Omental fat pad (tissue), 4 donors: ENCODE data around the gene KCTD1. TPM values are rescaled to one million over a fixed set of nuclear protein-coding genes. Genes with fewer than 3 reads are reported as not detected.

Experiments used
- ATAC-seq: fragments of 150-250 bp; one replicate; pipeline ENCODE4 v1.9.1; 2016; ENCODE audit warnings: mild to moderate bottlenecking, moderate library complexity; ENCODE audit not compliant: low FRiP score
- DNase-seq: peaks from one replicate; pipeline ENCODE4 v3.0.0-alpha.2; 2019; ENCODE audit warnings: low spot score
- total RNA-seq, 4 donors: library from RNA; depleted of rRNA; stranded (reverse); fragments of >200 nt; gene quantifications; one replicate each; pipeline ENCODE4 v1.1.0, GENCODE V29; 2016
- TF ChIP-seq, protein P1 (sequence below), 3 donors: fragments of 450-650 bp; IDR thresholded peaks; one replicate each; pipeline ENCODE4 v1.5.1; 2016 to 2017; ENCODE audit warnings: antibody characterized with exemption in 3 of 3, mild to moderate bottlenecking in 3 of 3, moderate library complexity in 2 of 3

KCTD1 gene
- total RNA-seq, 4 donors from 2014 or later: 3.4 to 9.5 (median 8.5) TPM

DNA sequence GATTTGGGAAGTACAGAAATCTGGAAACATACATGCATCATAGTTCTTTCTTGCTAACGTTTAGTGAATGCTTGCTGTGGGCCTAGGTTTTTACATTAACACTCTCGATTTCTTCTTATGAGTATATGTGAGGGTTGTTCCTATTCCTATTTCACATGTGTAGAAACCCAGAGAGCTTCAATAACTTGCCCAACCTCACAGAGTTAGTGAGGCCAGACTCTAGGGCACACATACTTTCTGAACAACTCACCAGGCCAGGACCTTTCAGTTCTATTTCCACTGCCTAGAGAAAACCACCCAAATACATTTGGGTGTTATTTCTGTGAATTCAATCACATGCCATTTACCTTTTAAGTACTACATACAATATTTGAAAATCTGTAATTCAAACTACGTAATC is 8.2 kb upstream of the KCTD1 start:
- no peak for DNase-seq
- TF ChIP-seq, protein P1, sequence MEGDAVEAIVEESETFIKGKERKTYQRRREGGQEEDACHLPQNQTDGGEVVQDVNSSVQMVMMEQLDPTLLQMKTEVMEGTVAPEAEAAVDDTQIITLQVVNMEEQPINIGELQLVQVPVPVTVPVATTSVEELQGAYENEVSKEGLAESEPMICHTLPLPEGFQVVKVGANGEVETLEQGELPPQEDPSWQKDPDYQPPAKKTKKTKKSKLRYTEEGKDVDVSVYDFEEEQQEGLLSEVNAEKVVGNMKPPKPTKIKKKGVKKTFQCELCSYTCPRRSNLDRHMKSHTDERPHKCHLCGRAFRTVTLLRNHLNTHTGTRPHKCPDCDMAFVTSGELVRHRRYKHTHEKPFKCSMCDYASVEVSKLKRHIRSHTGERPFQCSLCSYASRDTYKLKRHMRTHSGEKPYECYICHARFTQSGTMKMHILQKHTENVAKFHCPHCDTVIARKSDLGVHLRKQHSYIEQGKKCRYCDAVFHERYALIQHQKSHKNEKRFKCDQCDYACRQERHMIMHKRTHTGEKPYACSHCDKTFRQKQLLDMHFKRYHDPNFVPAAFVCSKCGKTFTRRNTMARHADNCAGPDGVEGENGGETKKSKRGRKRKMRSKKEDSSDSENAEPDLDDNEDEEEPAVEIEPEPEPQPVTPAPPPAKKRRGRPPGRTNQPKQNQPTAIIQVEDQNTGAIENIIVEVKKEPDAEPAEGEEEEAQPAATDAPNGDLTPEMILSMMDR (IDR thresholded peaks at IDR 0.05): no peak
- ATAC-seq: peak; percentile 41

DNA sequence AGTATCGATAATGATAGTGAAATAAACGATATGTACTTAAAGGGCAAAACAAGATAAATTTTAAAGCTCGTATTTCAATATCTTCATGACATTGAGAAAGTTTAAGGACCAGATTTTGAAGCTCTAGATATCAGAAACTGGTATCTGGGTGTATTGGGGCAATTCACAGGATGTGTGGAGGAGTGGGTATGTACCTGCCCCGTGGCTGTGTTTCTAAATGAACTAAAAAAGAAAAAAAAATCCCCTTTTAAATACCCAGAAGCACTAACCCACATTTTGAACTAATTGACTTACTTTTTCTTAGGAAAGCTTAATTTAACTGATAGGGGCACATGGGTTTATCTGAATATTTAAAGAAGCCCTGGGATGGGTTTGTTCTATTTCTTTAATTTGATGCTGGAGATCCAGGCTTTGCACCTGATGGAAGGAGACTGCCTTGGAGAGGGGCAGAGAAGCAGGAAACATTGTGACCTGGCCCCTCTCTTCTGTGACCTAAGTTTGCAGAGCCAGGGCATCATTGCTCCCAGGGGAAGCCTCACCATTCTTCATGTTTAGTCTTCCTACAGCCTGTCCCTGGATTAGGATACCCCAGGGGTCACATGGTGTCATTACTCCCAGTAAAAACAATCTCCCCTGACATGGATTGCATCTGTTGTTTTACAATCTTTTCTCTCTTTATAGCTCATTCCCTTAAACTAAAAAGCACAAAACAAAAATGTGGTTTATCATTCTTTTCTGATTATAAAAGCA is 7.6 kb upstream of the KCTD1 start:
- DNase-seq (no peak), ATAC-seq (no peak)
- TF ChIP-seq, protein P1 (IDR thresholded peaks at IDR 0.05): no peak

DNA sequence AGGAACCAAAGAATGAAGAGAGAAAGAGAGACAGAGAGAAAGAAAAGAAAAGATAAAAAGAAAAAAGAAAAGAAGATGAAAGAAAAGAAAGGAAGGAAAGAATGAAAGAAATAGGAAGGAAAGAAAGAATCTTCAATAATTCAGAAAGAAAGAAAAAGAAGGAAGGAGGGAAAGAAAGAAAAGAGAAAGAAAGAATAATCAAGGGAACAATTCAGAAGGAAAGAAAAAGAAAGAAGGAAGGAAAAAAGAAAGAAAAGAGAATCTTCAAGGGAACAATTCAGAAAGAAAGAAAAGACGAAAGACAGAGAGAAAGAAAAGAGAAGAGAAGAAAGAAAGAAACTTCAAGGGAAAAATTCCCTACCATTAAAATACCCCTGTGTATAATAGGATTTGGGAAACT is 5.6 kb upstream of the KCTD1 start:
- no peak for DNase-seq
- TF ChIP-seq, protein P1 (IDR thresholded peaks at IDR 0.05): no peak
- no peak for ATAC-seq

- TF ChIP-seq, protein P1 (IDR thresholded peaks at IDR 0.05): no peak
- no peak for DNase-seq
- no peak for ATAC-seq
Measured at GRCh38 chr18:26551695-26552081, 3.3 kb upstream of the KCTD1 start.

GRCh38 chr18:26550998-26551694 is 2.8 kb upstream of the KCTD1 start:
- DNase-seq (no peak), ATAC-seq (no peak)
- TF ChIP-seq, protein P1 (IDR thresholded peaks at IDR 0.05): no peak

GRCh38 chr18:26549263-26550094 is 1.1 kb upstream of the KCTD1 start:
- DNase-seq: no peak
- peak; percentile 35 for ATAC-seq
- TF ChIP-seq, protein P1 (IDR thresholded peaks at IDR 0.05): no peak
